HEK293T (cell line): ENCODE results near the gene RNF169.

Experiments
- CTCF ChIA-PET: fragments of 350-600 bp; formaldehyde crosslinking; extraction: SDS; loops from one replicate; lab custom pipeline; 2021; ENCODE audit warnings: antibody characterized with exemption, inconsistent platforms; lab: Yijun Ruan, JAX
- POLR2A ChIA-PET: fragments of 350-600 bp; formaldehyde crosslinking; extraction: SDS; loops from one replicate; lab custom pipeline; 2020; ENCODE audit warnings: antibody characterized with exemption, inconsistent platforms; lab: Yijun Ruan, JAX
- DNase-seq: peaks from one replicate; pipeline ENCODE4 v3.0.0; 2012; ENCODE audit warnings: mixed read lengths; ENCODE audit errors: extremely low spot score
- ARNT ChIP-seq: fragments of 450-650 bp; IDR thresholded peaks from 2 replicates; pipeline ENCODE4 v1.6.1; 2017; ENCODE audit warnings: mild to moderate bottlenecking
- BHLHE40 ChIP-seq: fragments of 450-650 bp; IDR thresholded peaks from 2 replicates; pipeline ENCODE4 v1.6.1; 2016; ENCODE audit warnings: mild to moderate bottlenecking, moderate library complexity, borderline replicate concordance
- CTBP1 ChIP-seq: fragments of 450-650 bp; IDR thresholded peaks from 2 replicates; pipeline ENCODE4 v1.6.1; 2016; ENCODE audit warnings: borderline replicate concordance
- ELF4 ChIP-seq: fragments of 450-650 bp; IDR thresholded peaks from 2 replicates; pipeline ENCODE4 v1.6.1; 2017; ENCODE audit warnings: antibody characterized with exemption
- FOXA1 ChIP-seq: fragments of 450-650 bp; IDR thresholded peaks from 2 replicates; pipeline ENCODE4 v1.6.1; 2016; ENCODE audit warnings: mild to moderate bottlenecking
- FOXK2 ChIP-seq: fragments of 450-650 bp; IDR thresholded peaks from 2 replicates; pipeline ENCODE4 v1.6.1; 2016; ENCODE audit warnings: mild to moderate bottlenecking
- FOXM1 ChIP-seq: fragments of 450-650 bp; IDR thresholded peaks from 2 replicates; pipeline ENCODE4 v1.6.1; 2017; ENCODE audit warnings: mild to moderate bottlenecking, borderline replicate concordance
- HDGF ChIP-seq: fragments of 450-650 bp; IDR thresholded peaks from 2 replicates; pipeline ENCODE4 v1.6.1; 2017; ENCODE audit warnings: antibody characterized with exemption, borderline replicate concordance
- L3MBTL2 ChIP-seq: fragments of 450-650 bp; conservative IDR thresholded peaks from 2 replicates; pipeline ENCODE4 v1.6.1; 2016; ENCODE audit warnings: mild to moderate bottlenecking
- LEF1 ChIP-seq: fragments of 450-650 bp; IDR thresholded peaks from 2 replicates; pipeline ENCODE4 v1.6.1; 2017; ENCODE audit warnings: mild to moderate bottlenecking, borderline replicate concordance
- NFRKB ChIP-seq: fragments of 450-650 bp; IDR thresholded peaks from 2 replicates; pipeline ENCODE4 v1.6.1; 2016; ENCODE audit warnings: mild to moderate bottlenecking, moderate library complexity
- SP1 ChIP-seq: fragments of 450-650 bp; IDR thresholded peaks from 2 replicates; pipeline ENCODE4 v1.6.1; 2017
- SUZ12 ChIP-seq: fragments of 450-650 bp; IDR thresholded peaks from 2 replicates; pipeline ENCODE4 v1.6.1; 2016; ENCODE audit warnings: mild to moderate bottlenecking
- TARDBP ChIP-seq: fragments of 450-650 bp; IDR thresholded peaks from 2 replicates; pipeline ENCODE4 v1.6.1; 2016
- ZNF384 ChIP-seq: fragments of 450-650 bp; IDR thresholded peaks from 2 replicates; pipeline ENCODE4 v1.6.1; 2016
- TF ChIP-seq, protein P1 (sequence below): fragments of 450-650 bp; IDR thresholded peaks from 2 replicates; pipeline ENCODE4 v1.6.1; 2016

The RNF169 gene

DNA sequence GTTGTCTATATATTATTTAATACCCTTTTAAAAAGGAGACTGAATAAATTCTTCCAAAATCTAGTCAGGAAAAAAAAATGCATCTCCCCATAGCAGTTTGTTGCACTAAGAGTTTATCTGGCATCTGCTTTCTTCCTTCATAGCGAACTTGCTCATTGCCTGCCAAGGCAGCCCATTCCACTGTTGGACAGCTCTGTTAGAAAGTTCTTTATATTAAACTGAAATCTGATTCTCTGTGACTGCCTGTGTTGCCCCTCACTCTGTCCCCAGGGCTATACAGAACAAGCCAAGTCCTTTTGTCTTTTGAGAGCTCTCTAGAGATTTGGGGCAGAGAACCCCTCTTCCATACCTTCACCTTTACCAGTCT lies 14.1 kb upstream of the RNF169 start:
- CTCF ChIA-PET = interaction anchor here (0.7 kb wide), 1 partner anchor 11 kb away, joined by 3 read pairs; no protein-coding TSS in a partner anchor
- no peak for DNase-seq
- POLR2A ChIA-PET = no interaction called here
- TF ChIP-seq SUZ12 = no peak
- TF ChIP-seq FOXK2 = no peak
- TF ChIP-seq BHLHE40 = no peak

DNA sequence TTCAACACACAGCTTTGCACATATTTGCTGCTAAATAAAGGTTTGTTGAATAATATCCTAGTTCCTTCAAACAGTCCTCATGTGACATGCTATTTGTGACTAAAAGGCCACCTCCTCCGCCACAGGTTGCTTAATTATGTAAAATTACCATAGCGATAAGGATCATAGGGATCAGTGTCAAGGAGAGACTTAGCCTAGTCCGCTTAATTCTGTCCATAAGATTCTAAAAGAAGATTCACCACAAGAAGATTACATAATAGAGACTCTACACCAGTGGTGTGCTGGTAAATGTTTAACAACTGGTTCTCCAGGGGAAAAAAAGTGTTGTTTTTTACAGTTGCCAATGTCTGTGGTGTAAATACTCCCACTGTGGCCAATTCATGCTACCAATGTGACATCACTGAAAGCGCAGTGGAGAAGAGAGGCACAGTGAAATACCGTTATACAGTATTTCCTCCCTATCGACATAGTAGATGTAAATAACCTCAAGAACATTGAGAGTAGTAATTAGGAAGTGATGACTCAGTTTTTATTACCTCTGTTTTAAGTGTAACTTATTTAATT lies 13.2 kb upstream of the RNF169 start:
- DNase-seq = no peak
- ChIA-PET CTCF (no interaction called here), POLR2A (no interaction called here)
- no peak for TF ChIP-seq ZNF384
- TF ChIP-seq BHLHE40 = no peak
- no peak for TF ChIP-seq ELF4
- no peak for TF ChIP-seq NFRKB
- no peak for TF ChIP-seq SUZ12
- no peak for TF ChIP-seq TARDBP
- no peak for TF ChIP-seq ARNT
- TF ChIP-seq FOXA1 = no peak
- no peak for TF ChIP-seq CTBP1
- TF ChIP-seq, protein P1, sequence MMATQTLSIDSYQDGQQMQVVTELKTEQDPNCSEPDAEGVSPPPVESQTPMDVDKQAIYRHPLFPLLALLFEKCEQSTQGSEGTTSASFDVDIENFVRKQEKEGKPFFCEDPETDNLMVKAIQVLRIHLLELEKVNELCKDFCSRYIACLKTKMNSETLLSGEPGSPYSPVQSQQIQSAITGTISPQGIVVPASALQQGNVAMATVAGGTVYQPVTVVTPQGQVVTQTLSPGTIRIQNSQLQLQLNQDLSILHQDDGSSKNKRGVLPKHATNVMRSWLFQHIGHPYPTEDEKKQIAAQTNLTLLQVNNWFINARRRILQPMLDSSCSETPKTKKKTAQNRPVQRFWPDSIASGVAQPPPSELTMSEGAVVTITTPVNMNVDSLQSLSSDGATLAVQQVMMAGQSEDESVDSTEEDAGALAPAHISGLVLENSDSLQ = no peak
- no peak for TF ChIP-seq HDGF
- TF ChIP-seq FOXM1 = no peak
- TF ChIP-seq LEF1 = no peak

- ChIA-PET CTCF (no interaction called here), POLR2A (no interaction called here)
- no peak for DNase-seq
- TF ChIP-seq SP1 (no peak), HDGF (no peak), TARDBP (no peak), CTBP1 (no peak), L3MBTL2 (no peak), LEF1 (no peak), ARNT (no peak), ELF4 (no peak), NFRKB (no peak), FOXK2 (no peak), FOXA1 (no peak), BHLHE40 (no peak), ZNF384 (no peak), SUZ12 (no peak), FOXM1 (no peak)
- TF ChIP-seq, protein P1 = no peak
Observed at GRCh38 chr11:74736031-74736430, 12.6 kb upstream of the RNF169 start.

DNA sequence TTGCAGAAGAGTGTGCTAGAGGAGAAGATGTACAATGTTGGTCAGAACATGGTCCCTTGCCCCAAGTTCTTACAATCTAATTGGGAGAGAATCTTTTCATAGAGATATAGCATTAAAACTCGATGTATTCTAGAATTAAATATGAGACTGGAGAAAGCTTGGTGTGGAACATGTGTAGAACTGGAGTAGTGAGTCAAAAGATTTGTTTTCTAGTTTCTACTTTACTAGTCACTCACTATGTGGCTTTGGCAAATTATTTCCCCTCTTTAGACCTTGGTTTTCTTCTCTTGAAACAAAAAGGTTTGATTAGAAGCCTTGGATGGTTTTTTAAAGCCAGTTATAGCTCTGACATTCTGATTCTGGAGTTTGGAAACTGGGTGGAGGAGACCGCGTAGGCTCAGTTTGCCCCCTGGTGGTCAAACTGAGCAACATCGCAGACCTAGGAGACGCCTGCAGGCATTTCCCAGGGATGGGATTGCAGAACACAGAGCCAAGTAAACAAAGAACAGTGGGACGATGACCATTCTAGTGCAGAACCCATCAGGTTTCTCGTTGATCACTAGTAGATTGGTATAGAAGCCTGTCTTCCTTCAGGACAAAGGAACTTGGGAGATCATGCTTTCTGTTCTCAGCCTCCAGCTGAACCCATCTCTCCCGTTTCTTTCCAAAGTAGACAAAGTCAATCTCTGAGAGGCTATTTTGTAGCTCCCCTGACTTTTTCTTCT lies 8.9 kb upstream of the RNF169 start:
- DNase-seq = peak; percentile 80
- POLR2A ChIA-PET = interaction anchor here (1.0 kb wide), 1 partner anchor 10 kb away, joined by 4 read pairs; no protein-coding TSS in a partner anchor
- TF ChIP-seq NFRKB = no peak
- no peak for TF ChIP-seq ZNF384
- TF ChIP-seq, protein P1 = no peak
- TF ChIP-seq FOXK2 = no peak
- TF ChIP-seq CTBP1 = no peak
- TF ChIP-seq HDGF = no peak
- no peak for TF ChIP-seq L3MBTL2
- no peak for TF ChIP-seq BHLHE40
- TF ChIP-seq ELF4 = no peak
- TF ChIP-seq ARNT = no peak
- no peak for TF ChIP-seq TARDBP
- TF ChIP-seq FOXA1 = no peak
- no peak for TF ChIP-seq SUZ12
- CTCF ChIA-PET = interaction anchor here (0.5 to 2.0 kb wide), 13 partner anchors 10 to 1175 kb away, joined by 3 to 14 read pairs (median 3); no protein-coding TSS in a partner anchor

DNA sequence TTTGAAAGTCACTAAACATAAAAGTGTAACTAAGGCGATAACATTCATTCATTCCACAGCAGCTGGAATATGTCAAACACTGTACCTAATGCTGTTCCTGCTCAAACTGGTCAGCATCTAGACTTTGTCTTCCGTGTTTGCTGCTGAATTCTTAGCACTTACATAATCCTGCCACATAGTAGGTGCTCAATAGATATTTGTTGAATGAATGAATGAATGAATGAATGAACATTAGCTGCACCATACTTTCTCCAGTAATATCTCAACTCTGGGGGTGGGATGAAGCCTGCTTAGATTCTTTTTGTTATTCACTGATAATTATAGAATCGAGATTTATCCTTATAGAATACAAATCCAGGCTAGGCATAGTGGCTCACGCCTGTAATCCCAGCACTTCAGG lies 6.6 kb upstream of the RNF169 start:
- POLR2A ChIA-PET = no interaction called here
- no peak for DNase-seq
- TF ChIP-seq, protein P1 = no peak
- TF ChIP-seq NFRKB = no peak
- TF ChIP-seq SP1 = no peak
- no peak for TF ChIP-seq FOXA1
- CTCF ChIA-PET = interaction anchor here (0.8 kb wide), 1 partner anchor 122 kb away, joined by 6 read pairs; no protein-coding TSS in a partner anchor

DNA sequence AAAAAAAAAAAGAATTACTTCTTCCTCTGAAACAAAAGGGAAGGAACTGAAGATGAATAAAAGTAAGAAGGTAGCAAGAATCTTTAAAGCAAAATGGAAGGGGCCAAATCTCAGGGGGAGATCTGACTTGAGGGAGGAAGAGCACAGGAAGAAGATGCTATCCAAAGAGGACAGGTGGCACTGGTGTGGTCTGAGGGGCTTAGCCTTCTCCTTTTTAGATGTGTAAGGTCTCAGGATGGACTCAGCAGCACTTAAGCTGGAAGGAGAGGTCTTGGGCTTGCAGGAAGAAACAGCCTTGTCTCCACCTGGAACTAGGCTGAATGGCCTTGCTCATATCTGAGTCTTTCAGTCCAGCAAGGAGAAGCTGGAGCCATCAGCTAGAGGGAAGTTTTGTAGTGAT lies 5.0 kb upstream of the RNF169 start:
- POLR2A ChIA-PET = no interaction called here
- no peak for DNase-seq
- TF ChIP-seq FOXA1 = no peak
- no peak for TF ChIP-seq FOXM1
- TF ChIP-seq ELF4 = no peak
- no peak for TF ChIP-seq CTBP1
- TF ChIP-seq TARDBP = no peak
- no peak for TF ChIP-seq SUZ12
- no peak for TF ChIP-seq HDGF
- TF ChIP-seq L3MBTL2 = no peak
- TF ChIP-seq ARNT = no peak
- TF ChIP-seq FOXK2 = no peak
- no peak for TF ChIP-seq BHLHE40
- TF ChIP-seq ZNF384 = no peak
- no peak for TF ChIP-seq NFRKB
- TF ChIP-seq SP1 = no peak
- TF ChIP-seq LEF1 = no peak
- TF ChIP-seq, protein P1 = no peak
- CTCF ChIA-PET = interaction anchor here (0.7 kb wide), 1 partner anchor 41 kb away, joined by 3 read pairs; no protein-coding TSS in a partner anchor
